AG09319 (cell line): Measurements from ENCODE around the gene CDC27.

Experiments used
- DNase-seq: peaks from one replicate; pipeline ENCODE4 v3.0.0-alpha.2; 2010; ENCODE audit warnings: low read depth; ENCODE audit errors: extremely low read depth
- CTCF ChIP-seq: IDR thresholded peaks from 2 replicates; pipeline ENCODE4 v1.5.1; 2011; ENCODE audit warnings: low read depth, mild to moderate bottlenecking, inconsistent platforms, low read length, moderate library complexity

Gene CDC27

GRCh38 chr17:47207143-47208067, 18.3 kb upstream of the CDC27 start:
- no peak for TF ChIP-seq CTCF
- no peak for DNase-seq

- no peak for DNase-seq
- TF ChIP-seq CTCF, result no peak
Measured at GRCh38 chr17:47205419-47205963, 16.4 kb upstream of the CDC27 start.

- DNase-seq, result no peak
- TF ChIP-seq CTCF, result no peak
Measured at GRCh38 chr17:47204722-47205418, 15.8 kb upstream of the CDC27 start.

GRCh38 chr17:47203984-47204721, 15.1 kb upstream of the CDC27 start:
- no peak for DNase-seq
- TF ChIP-seq CTCF, result no peak

GRCh38 chr17:47201166-47201565, 12.1 kb upstream of the CDC27 start:
- TF ChIP-seq CTCF, result no peak
- DNase-seq, result no peak

- DNase-seq, result no peak
- no peak for TF ChIP-seq CTCF
Measured at GRCh38 chr17:47200325-47200664, 11.2 kb upstream of the CDC27 start.
